B cell (primary cell): ENCODE measurements around the gene RPL7L1. TPM values are rescaled to one million over a fixed set of nuclear protein-coding genes. Genes with fewer than 3 reads are reported as not detected.

Source experiments
- ATAC-seq: fragments of 200-7000 bp; cut with Tn5 transposase; one replicate; pipeline ENCODE4 v1.10.0; 2021; ENCODE audit warnings: low read depth, mild to moderate bottlenecking, moderate number of reproducible peaks, moderate library complexity
- CTCF ChIA-PET: fragments of 350-600 bp; sonication (Branson Sonifier 250); formaldehyde crosslinking; loops from one replicate; lab custom pipeline; 2021; ENCODE audit warnings: antibody characterized with exemption, inconsistent platforms; lab: Charles Lee
- POLR2A ChIA-PET: fragments of 350-600 bp; sonication (Branson Sonifier 250); formaldehyde crosslinking; loops from one replicate; lab custom pipeline; 2021; ENCODE audit warnings: antibody characterized with exemption; lab: Charles Lee
- DNase-seq: peaks from one replicate; pipeline ENCODE4 v3.0.0; 2013
- H2AFZ ChIP-seq: 2 replicates; pipeline ENCODE4 v1.6.1; 2012; ENCODE audit warnings: mild to moderate bottlenecking, low read depth, low read length; ENCODE audit not compliant: insufficient read depth, poor library complexity, severe bottlenecking
- H3K27ac ChIP-seq, 2 donors: 1 replicate in 1 of 2; 2 replicates in 1 of 2; pipeline ENCODE4 v1.5.1; 2012 to 2013; ENCODE audit warnings: low read length in 2 of 2, mild to moderate bottlenecking in 2 of 2, moderate library complexity in 1 of 2
- H3K27me3 ChIP-seq, 4 experiments: fragments of 200-600 bp in 1 of 4; sonication (generic) in 1 of 4; replicated peaks in 1 of 4; 1 replicate in 2 of 4; 2 replicates in 2 of 4; pipeline versions ENCODE4 v1.6.1 to v1.7.0; 2013 to 2016; ENCODE audit warnings: low read length in 3 of 4, mild to moderate bottlenecking in 2 of 4, mixed read lengths in 1 of 4, moderate library complexity in 1 of 4; ENCODE audit not compliant: insufficient read depth in 4 of 4, control insufficient read depth in 3 of 4; ENCODE audit errors: control extremely low read depth in 1 of 4
- H3K36me3 ChIP-seq, 2 experiments: replicated peaks in 1 of 2; 1 replicate in 1 of 2; 2 replicates in 1 of 2; pipeline versions ENCODE4 v1.6.1 to v1.7.1; 2013; ENCODE audit warnings: low read length in 1 of 2; ENCODE audit not compliant: insufficient read depth in 2 of 2, control insufficient read depth in 1 of 2; ENCODE audit errors: control extremely low read depth in 1 of 2, extremely low read depth in 1 of 2
- H3K4me1 ChIP-seq, 2 donors: fragments of 200-600 bp in 1 of 2; sonication (generic) in 1 of 2; 1 replicate in 1 of 2; 2 replicates in 1 of 2; pipeline versions ENCODE4 v1.5.1 to v1.6.1; 2013 to 2017; ENCODE audit warnings: low read length in 2 of 2; ENCODE audit not compliant: control insufficient read depth in 2 of 2, insufficient read depth in 2 of 2
- H3K4me2 ChIP-seq: replicated peaks from 2 replicates; pipeline ENCODE3; 2012; ENCODE audit warnings: mild to moderate bottlenecking, low read depth, low read length; ENCODE audit not compliant: poor library complexity, severe bottlenecking
- H3K4me3 ChIP-seq, 5 experiments: fragments of 200-600 bp in 1 of 5; sonication (generic) in 1 of 5; 1 replicate in 3 of 5; 2 replicates in 2 of 5; pipeline versions ENCODE4 v1.5.1 to v1.7.0; 2011 to 2016; ENCODE audit warnings: low read length in 4 of 5, mild to moderate bottlenecking in 4 of 5, low read depth in 2 of 5, control low read depth in 1 of 5, moderate library complexity in 1 of 5; ENCODE audit not compliant: insufficient read depth in 1 of 5; ENCODE audit errors: control extremely low read depth in 1 of 5, extremely low read depth in 1 of 5
- H3K79me2 ChIP-seq: fragments of 200-600 bp; sonication (generic); one replicate; pipeline ENCODE4 v1.6.0; 2016; ENCODE audit warnings: low read length; ENCODE audit not compliant: control insufficient read depth, insufficient read depth
- H3K9ac ChIP-seq: fragments of 200-600 bp; sonication (generic); 2 replicates; pipeline ENCODE4 v1.6.1; 2017; ENCODE audit warnings: mild to moderate bottlenecking, low read length, moderate library complexity
- H3K9me3 ChIP-seq, 3 donors: one replicate each; pipeline versions ENCODE4 v1.6.1 to v1.7.1; 2013; ENCODE audit warnings: low read length in 2 of 3; ENCODE audit not compliant: control insufficient read depth in 2 of 3, insufficient read depth in 1 of 3; ENCODE audit errors: control extremely low read depth in 1 of 3
- H4K20me1 ChIP-seq: 2 replicates; pipeline ENCODE4 v1.6.0; 2012; ENCODE audit warnings: mild to moderate bottlenecking, low read length; ENCODE audit not compliant: insufficient read depth, control insufficient read depth, poor library complexity, severe bottlenecking
- H3K27ac Mint-ChIP-seq: one replicate; pipeline ENCODE4 v1.8.0; 2021; ENCODE audit warnings: mixed read lengths
- H3K27me3 Mint-ChIP-seq: one replicate; pipeline ENCODE4 v1.8.0; 2021; ENCODE audit warnings: mixed read lengths
- H3K4me1 Mint-ChIP-seq: one replicate; pipeline ENCODE4 v1.8.0; 2021; ENCODE audit warnings: mixed read lengths
- H3K4me3 Mint-ChIP-seq: one replicate; pipeline ENCODE4 v1.8.0; 2021; ENCODE audit warnings: mixed read lengths
- H3K9me3 Mint-ChIP-seq: one replicate; pipeline ENCODE4 v1.8.0; 2022; ENCODE audit warnings: mixed read lengths; ENCODE audit not compliant: insufficient read depth
- EZH2 ChIP-seq: IDR thresholded peaks from 2 replicates; pipeline ENCODE4 v1.6.1; 2012; ENCODE audit warnings: borderline replicate concordance, low read depth, mild to moderate bottlenecking, moderate library complexity, low read length; ENCODE audit not compliant: insufficient read depth, poor library complexity, severe bottlenecking
- WGBS: methylation state at CpG from one replicate; pipeline ENCODE4 v1.1.5; 2013; ENCODE audit warnings: missing lambda C conversion rate; ENCODE audit not compliant: insufficient coverage; 5-methylcytosine and 5-hydroxymethylcytosine counted together
- intact Hi-C: fragments of 100-400 bp; cut with micrococcal nuclease; formaldehyde crosslinking; loops from one replicate; pipeline ENCODE4 v1.10.0; 2022
- polyA plus RNA-seq: library from polyadenylated mRNA; depleted of rRNA; stranded (reverse); fragments of >200 nt; gene quantifications from 2 replicates; pipeline ENCODE4 v1.2.3, GENCODE V29; 2012
- total RNA-seq, 2 donors: library from RNA; stranded (reverse); fragments of 120-200 nt in 1 of 2; gene quantifications; 1 replicate in 1 of 2; 2 replicates in 1 of 2; pipeline versions ENCODE4 v1.2.3 to v1.2.4, GENCODE V29; 2013 to 2022
- TF ChIP-seq, protein P1 (sequence below): fragments of 200-600 bp; IDR thresholded peaks from one replicate; pipeline ENCODE4 v1.8.0; 2022; ENCODE audit warnings: antibody characterized with exemption, mild to moderate bottlenecking

Gene RPL7L1
- total and polyA plus RNA-seq, 2 donors (not counting 1 experiment from before 2014, with no cell fraction given) = 14.5 to 100 TPM

DNA sequence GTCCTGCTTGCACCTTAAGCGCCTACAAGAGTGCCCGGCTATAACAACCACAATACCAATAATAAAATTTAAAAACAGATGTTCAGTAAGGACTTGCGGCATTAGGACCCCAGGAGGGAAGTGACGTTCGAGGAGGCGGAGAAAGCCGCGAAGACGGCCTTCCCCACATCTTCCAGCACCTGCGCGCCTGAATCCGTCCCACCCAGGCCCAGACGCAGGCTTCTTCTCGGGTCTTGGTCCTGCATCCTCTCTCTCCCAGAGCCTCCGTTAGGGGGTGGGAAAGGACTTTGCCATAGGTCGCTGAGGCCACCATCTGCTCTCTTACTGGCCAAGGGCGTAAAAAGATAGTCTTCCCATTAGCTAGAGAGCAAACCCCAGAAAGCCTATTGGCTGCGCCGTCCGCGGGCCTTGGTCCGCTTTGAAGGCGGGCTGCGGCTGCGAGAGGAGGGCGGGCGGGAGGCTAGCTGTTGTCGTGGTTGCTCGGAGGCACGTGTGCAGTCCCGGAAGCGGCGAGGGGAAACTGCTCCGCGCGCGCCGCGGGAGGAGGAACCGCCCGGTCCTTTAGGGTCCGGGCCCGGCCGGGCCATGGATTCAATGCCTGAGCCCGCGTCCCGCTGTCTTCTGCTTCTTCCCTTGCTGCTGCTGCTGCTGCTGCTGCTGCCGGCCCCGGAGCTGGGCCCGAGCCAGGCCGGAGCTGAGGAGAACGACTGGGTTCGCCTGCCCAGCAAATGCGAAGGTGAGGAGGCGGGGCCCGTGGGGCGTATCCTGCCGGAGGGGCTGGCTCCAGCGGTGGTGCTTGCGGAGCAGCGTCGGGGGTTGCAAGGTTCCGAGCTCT lies 49.8 kb downstream of the RPL7L1 start, which contains the start of gene CNPY3:
TSS of gene CNPY3 (plus strand) at position 495 of the 835 bp plus-strand sequence. CDS start at position 586, 91 bp downstream.
- peaks cover 49% of the 10 kb centered on the region for H3K4me1 Mint-ChIP-seq
- peak within 1 kb of the TSS; percentile 94 to 97 for H3K27ac ChIP-seq
- POLR2A ChIA-PET = interaction anchor here (0.6 to 3.2 kb wide), 28 partner anchors 14 to 1458 kb away, joined by 3 to 53 read pairs (median 5); partner anchors contain the start of genes BICRAL, CDC5L, CUL7 and DNPH1
- H3K9ac ChIP-seq = peak within 1 kb of the TSS; percentile 85
- peaks cover 47% of the 10 kb centered on the region for H3K79me2 ChIP-seq
- H3K27ac Mint-ChIP-seq = peak within 1 kb of the TSS; percentile 100
- H3K27me3 ChIP-seq = no peaks in the 10 kb centered on the region
- peaks cover under 1 to 25% of the 10 kb centered on the region in 2 experiments for H3K36me3 ChIP-seq
- H4K20me1 ChIP-seq = peaks cover 42% of the 10 kb centered on the region
- H3K4me1 ChIP-seq = peaks cover 44 to 49% of the 10 kb centered on the region in 2 donors
- H3K4me3 ChIP-seq = peak within 1 kb of the TSS; percentile 86 to 89 (median 87)
- ATAC-seq = peak; percentile 75
- TF ChIP-seq, protein P1, sequence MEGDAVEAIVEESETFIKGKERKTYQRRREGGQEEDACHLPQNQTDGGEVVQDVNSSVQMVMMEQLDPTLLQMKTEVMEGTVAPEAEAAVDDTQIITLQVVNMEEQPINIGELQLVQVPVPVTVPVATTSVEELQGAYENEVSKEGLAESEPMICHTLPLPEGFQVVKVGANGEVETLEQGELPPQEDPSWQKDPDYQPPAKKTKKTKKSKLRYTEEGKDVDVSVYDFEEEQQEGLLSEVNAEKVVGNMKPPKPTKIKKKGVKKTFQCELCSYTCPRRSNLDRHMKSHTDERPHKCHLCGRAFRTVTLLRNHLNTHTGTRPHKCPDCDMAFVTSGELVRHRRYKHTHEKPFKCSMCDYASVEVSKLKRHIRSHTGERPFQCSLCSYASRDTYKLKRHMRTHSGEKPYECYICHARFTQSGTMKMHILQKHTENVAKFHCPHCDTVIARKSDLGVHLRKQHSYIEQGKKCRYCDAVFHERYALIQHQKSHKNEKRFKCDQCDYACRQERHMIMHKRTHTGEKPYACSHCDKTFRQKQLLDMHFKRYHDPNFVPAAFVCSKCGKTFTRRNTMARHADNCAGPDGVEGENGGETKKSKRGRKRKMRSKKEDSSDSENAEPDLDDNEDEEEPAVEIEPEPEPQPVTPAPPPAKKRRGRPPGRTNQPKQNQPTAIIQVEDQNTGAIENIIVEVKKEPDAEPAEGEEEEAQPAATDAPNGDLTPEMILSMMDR = no peak
- no peak for TF ChIP-seq EZH2
- intact Hi-C loops = loop anchor here (1.0 to 10.0 kb wide), 15 partner anchors 28 to 700 kb away; partner anchors contain the start of genes BICRAL, CUL9, GTPBP2 and KLC4
- CTCF ChIA-PET = interaction anchor here (0.7 to 2.1 kb wide), 13 partner anchors 16 to 1150 kb away, joined by 3 to 8 read pairs (median 5); partner anchors contain the start of genes CUL9, KLHDC3, MEA1 and PPP2R5D
- peak within 1 kb of the TSS; percentile 100 for H3K4me3 Mint-ChIP-seq
- under 1% methylated on average over 49 of the region's 63 CpGs for WGBS
- no peaks in the 10 kb centered on the region for H3K9me3 ChIP-seq
- no peaks in the 10 kb centered on the region for H3K27me3 Mint-ChIP-seq
- DNase-seq = peak; percentile 97
- peak within 1 kb of the TSS; percentile 94 for H3K4me2 ChIP-seq
- H2AFZ ChIP-seq = peak within 1 kb of the TSS; percentile 83
- H3K9me3 Mint-ChIP-seq = no peaks in the 10 kb centered on the region
